Liver (tissue), 9 donors: Measurements from ENCODE around the gene ARHGEF12. TPM values are rescaled to one million over a fixed set of nuclear protein-coding genes. Genes with fewer than 3 reads are reported as not detected.

Experiments
- DNase-seq: peaks from one replicate; pipeline ENCODE4 v3.0.0-alpha.2; 2017; ENCODE audit warnings: low spot score
- H3K27ac ChIP-seq, 2 donors: one replicate each; pipeline ENCODE4 v1.7.0; 2013; ENCODE audit warnings: inconsistent platforms in 2 of 2, low read length in 2 of 2, control low read depth in 1 of 2, low read depth in 1 of 2, mild to moderate bottlenecking in 1 of 2
- H3K27me3 ChIP-seq, 4 donors: one replicate each; pipeline versions ENCODE4 v1.6.1 to v1.7.0; 2013; ENCODE audit warnings: low read length in 3 of 4, inconsistent platforms in 1 of 4, mild to moderate bottlenecking in 1 of 4, moderate library complexity in 1 of 4; ENCODE audit not compliant: control insufficient read depth in 4 of 4, insufficient read depth in 4 of 4
- H3K36me3 ChIP-seq, 4 donors: one replicate each; pipeline versions ENCODE4 v1.6.1 to v1.7.0; 2013; ENCODE audit warnings: low read length in 3 of 4, mild to moderate bottlenecking in 3 of 4, low read depth in 1 of 4, moderate library complexity in 1 of 4; ENCODE audit not compliant: control insufficient read depth in 4 of 4, insufficient read depth in 3 of 4
- H3K4me1 ChIP-seq, 4 donors: one replicate each; pipeline versions ENCODE4 v1.6.1 to v1.7.0; 2013; ENCODE audit warnings: low read length in 3 of 4, mild to moderate bottlenecking in 3 of 4, moderate library complexity in 1 of 4; ENCODE audit not compliant: control insufficient read depth in 4 of 4, insufficient read depth in 4 of 4
- H3K4me3 ChIP-seq, 3 donors: one replicate each; pipeline versions ENCODE4 v1.6.1 to v1.7.0; 2013; ENCODE audit warnings: low read length in 3 of 3, control low read depth in 1 of 3, low read depth in 1 of 3, mild to moderate bottlenecking in 1 of 3
- H3K9ac ChIP-seq, 2 donors: one replicate each; pipeline ENCODE4 v1.7.0; 2013; ENCODE audit warnings: low read length in 2 of 2, mild to moderate bottlenecking in 2 of 2, moderate library complexity in 2 of 2, control low read depth in 1 of 2, low read depth in 1 of 2
- H3K9me3 ChIP-seq, 4 donors: one replicate each; pipeline versions ENCODE4 v1.6.1 to v1.7.0; 2013; ENCODE audit warnings: low read length in 3 of 4; ENCODE audit not compliant: control insufficient read depth in 4 of 4
- EGR1 ChIP-seq, 2 donors: IDR thresholded peaks; 2 replicates each; pipeline ENCODE4 v1.6.1; 2016 to 2018; ENCODE audit warnings: antibody characterized with exemption in 2 of 2, low read depth in 2 of 2
- GABPA ChIP-seq, 2 donors: IDR thresholded peaks in 1 of 2; conservative IDR thresholded peaks in 1 of 2; 2 replicates each; pipeline ENCODE4 v1.6.1; 2016; ENCODE audit warnings: antibody characterized with exemption in 2 of 2, mild to moderate bottlenecking in 1 of 2, moderate library complexity in 1 of 2
- HNF4A ChIP-seq, 2 donors: conservative IDR thresholded peaks; 2 replicates each; pipeline ENCODE4 v1.6.1; 2016; ENCODE audit warnings: antibody characterized with exemption in 2 of 2, mild to moderate bottlenecking in 2 of 2
- HNF4G ChIP-seq: IDR thresholded peaks from 2 replicates; pipeline ENCODE4 v1.6.1; 2016; ENCODE audit warnings: antibody characterized with exemption
- JUND ChIP-seq, 2 donors: IDR thresholded peaks; 2 replicates each; pipeline ENCODE4 v1.6.1; 2016; ENCODE audit warnings: antibody characterized with exemption in 2 of 2
- MAX ChIP-seq: IDR thresholded peaks from 2 replicates; pipeline ENCODE4 v1.6.1; 2016; ENCODE audit warnings: antibody characterized with exemption
- NR2F2 ChIP-seq: IDR thresholded peaks from 2 replicates; pipeline ENCODE4 v1.6.1; 2016; ENCODE audit warnings: antibody characterized with exemption
- RAD21 ChIP-seq, 2 donors: IDR thresholded peaks; 2 replicates each; pipeline ENCODE4 v1.6.1; 2016; ENCODE audit warnings: antibody characterized with exemption in 2 of 2, mild to moderate bottlenecking in 2 of 2
- RXRA ChIP-seq, 2 donors: IDR thresholded peaks; 2 replicates each; pipeline ENCODE4 v1.6.1; 2017 to 2018; ENCODE audit warnings: antibody characterized with exemption in 2 of 2, mild to moderate bottlenecking in 1 of 2
- SP1 ChIP-seq: IDR thresholded peaks from 2 replicates; pipeline ENCODE4 v1.6.1; 2018; ENCODE audit warnings: antibody characterized with exemption, mild to moderate bottlenecking
- TAF1 ChIP-seq: conservative IDR thresholded peaks from 2 replicates; pipeline ENCODE4 v1.6.1; 2016; ENCODE audit warnings: antibody characterized with exemption, mild to moderate bottlenecking
- YY1 ChIP-seq: IDR thresholded peaks from 2 replicates; pipeline ENCODE4 v1.6.1; 2016; ENCODE audit warnings: antibody characterized with exemption, mild to moderate bottlenecking
- WGBS: extraction: QIAGEN DNeasy Blood & Tissue Kit; methylation state at CpG from one replicate; pipeline ENCODE4 v1.1.7; 2013; 5-methylcytosine and 5-hydroxymethylcytosine counted together
- polyA plus RNA-seq, 2 donors: library from polyadenylated mRNA; stranded (reverse) in 1 of 2; unstranded in 1 of 2; fragments of 200-250 nt in 1 of 2; fragments of >200 nt in 1 of 2; fragmentation: Nextera tagmentation in 1 of 2; extraction: Ambion mirVana in 1 of 2; gene quantifications; one replicate each; pipeline versions ENCODE4 v1.2.1 to v1.2.3, GENCODE V29; 2013 to 2015
- total RNA-seq, 2 donors: library from RNA; depleted of rRNA; stranded (reverse); fragments of >200 nt; gene quantifications; one replicate each; pipeline ENCODE4 v1.2.3, GENCODE V29; 2014
- TF ChIP-seq, protein P1 (sequence below): IDR thresholded peaks from 2 replicates; pipeline ENCODE4 v1.6.1; 2016; ENCODE audit warnings: antibody characterized with exemption
- TF ChIP-seq, protein P2 (sequence below): fragments of 150-350 bp; IDR thresholded peaks from 2 replicates; pipeline ENCODE4 v1.5.1; 2017; ENCODE audit warnings: improper control_type of control experiment, low read depth, low read length; ENCODE audit not compliant: missing input control
- donor health status: healthy.
- donor health status: healthy.
- donor health status: healthy.
- donor health status: healthy.
- donor health status: healthy.

Gene ARHGEF12
- total and polyA plus RNA-seq, 4 donors = 28.0 to 169 (median 53.9) TPM

- TF ChIP-seq EGR1 (IDR thresholded peaks at IDR 0.05; ENCODE audit: low read depth in 2 of 2) = no peak
Observed at GRCh38 chr11:120331301-120331996, 4.8 kb upstream of the ARHGEF12 start (continued).

- TF ChIP-seq TAF1 = no peak
- no peak for TF ChIP-seq MAX
- TF ChIP-seq EGR1 (IDR thresholded peaks at IDR 0.05; ENCODE audit: low read depth in 2 of 2) = no peak
- TF ChIP-seq, protein P1, sequence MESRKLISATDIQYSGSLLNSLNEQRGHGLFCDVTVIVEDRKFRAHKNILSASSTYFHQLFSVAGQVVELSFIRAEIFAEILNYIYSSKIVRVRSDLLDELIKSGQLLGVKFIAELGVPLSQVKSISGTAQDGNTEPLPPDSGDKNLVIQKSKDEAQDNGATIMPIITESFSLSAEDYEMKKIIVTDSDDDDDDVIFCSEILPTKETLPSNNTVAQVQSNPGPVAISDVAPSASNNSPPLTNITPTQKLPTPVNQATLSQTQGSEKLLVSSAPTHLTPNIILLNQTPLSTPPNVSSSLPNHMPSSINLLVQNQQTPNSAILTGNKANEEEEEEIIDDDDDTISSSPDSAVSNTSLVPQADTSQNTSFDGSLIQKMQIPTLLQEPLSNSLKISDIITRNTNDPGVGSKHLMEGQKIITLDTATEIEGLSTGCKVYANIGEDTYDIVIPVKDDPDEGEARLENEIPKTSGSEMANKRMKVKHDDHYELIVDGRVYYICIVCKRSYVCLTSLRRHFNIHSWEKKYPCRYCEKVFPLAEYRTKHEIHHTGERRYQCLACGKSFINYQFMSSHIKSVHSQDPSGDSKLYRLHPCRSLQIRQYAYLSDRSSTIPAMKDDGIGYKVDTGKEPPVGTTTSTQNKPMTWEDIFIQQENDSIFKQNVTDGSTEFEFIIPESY = no peak
- no peak overlapping the region for H3K27ac ChIP-seq
- H3K4me3 ChIP-seq = no peak overlapping the region
- DNase-seq = no peak
- no peaks in the 10 kb centered on the region for H3K27me3 ChIP-seq
- H3K4me1 ChIP-seq = peaks cover 0 to 5% (median 1%) of the 10 kb centered on the region in 4 donors
- no peaks in the 10 kb centered on the region for H3K9me3 ChIP-seq
- H3K36me3 ChIP-seq = no peaks in the 10 kb centered on the region
- WGBS = 94% methylated on average over 5 of the region's 5 CpGs
- H3K9ac ChIP-seq = no peak overlapping the region
Observed at GRCh38 chr11:120332822-120333716, 3.1 kb upstream of the ARHGEF12 start.

GRCh38 chr11:120333801-120334200 is 2.4 kb upstream of the ARHGEF12 start:
- 88% methylated on average over 1 of the region's 1 CpG for WGBS
- Histone ChIP-seq H3K4me1 (peaks cover 0 to 7% (median 1%) of the 10 kb centered on the region in 4 donors), H3K9me3 (no peaks in the 10 kb centered on the region), H3K27ac (no peak overlapping the region), H3K36me3 (no peaks in the 10 kb centered on the region), H3K27me3 (no peaks in the 10 kb centered on the region), H3K9ac (no peak overlapping the region), H3K4me3 (no peak overlapping the region)
- DNase-seq = no peak
- TF ChIP-seq, protein P1 = no peak
- no peak for TF ChIP-seq JUND (IDR thresholded peaks at IDR 0.05)

- peaks cover 0 to 8% (median 1%) of the 10 kb centered on the region in 4 donors for H3K4me1 ChIP-seq
- no peak overlapping the region for H3K27ac ChIP-seq
- DNase-seq = no peak
- H3K36me3 ChIP-seq = no peaks in the 10 kb centered on the region
- H3K9ac ChIP-seq = no peak overlapping the region
- no peaks in the 10 kb centered on the region for H3K9me3 ChIP-seq
- H3K27me3 ChIP-seq = no peaks in the 10 kb centered on the region
- H3K4me3 ChIP-seq = no peak overlapping the region
- WGBS = 70% methylated on average over 1 of the region's 1 CpG
- TF ChIP-seq, protein P1 = no peak
- TF ChIP-seq HNF4A (conservative IDR thresholded peaks at IDR 0.05) (no peak), SP1 (no peak), EGR1 (IDR thresholded peaks at IDR 0.05; ENCODE audit: low read depth in 2 of 2) (no peak), RXRA (IDR thresholded peaks at IDR 0.05) (no peak), HNF4G (no peak), JUND (IDR thresholded peaks at IDR 0.05) (no peak), RAD21 (IDR thresholded peaks at IDR 0.05) (no peak), NR2F2 (no peak), GABPA (IDR thresholded peaks at IDR 0.05 in 1 of 2, conservative IDR thresholded peaks at IDR 0.05 in 1 of 2) (no peak), TAF1 (no peak), MAX (no peak), YY1 (no peak)
- TF ChIP-seq, protein P2, sequence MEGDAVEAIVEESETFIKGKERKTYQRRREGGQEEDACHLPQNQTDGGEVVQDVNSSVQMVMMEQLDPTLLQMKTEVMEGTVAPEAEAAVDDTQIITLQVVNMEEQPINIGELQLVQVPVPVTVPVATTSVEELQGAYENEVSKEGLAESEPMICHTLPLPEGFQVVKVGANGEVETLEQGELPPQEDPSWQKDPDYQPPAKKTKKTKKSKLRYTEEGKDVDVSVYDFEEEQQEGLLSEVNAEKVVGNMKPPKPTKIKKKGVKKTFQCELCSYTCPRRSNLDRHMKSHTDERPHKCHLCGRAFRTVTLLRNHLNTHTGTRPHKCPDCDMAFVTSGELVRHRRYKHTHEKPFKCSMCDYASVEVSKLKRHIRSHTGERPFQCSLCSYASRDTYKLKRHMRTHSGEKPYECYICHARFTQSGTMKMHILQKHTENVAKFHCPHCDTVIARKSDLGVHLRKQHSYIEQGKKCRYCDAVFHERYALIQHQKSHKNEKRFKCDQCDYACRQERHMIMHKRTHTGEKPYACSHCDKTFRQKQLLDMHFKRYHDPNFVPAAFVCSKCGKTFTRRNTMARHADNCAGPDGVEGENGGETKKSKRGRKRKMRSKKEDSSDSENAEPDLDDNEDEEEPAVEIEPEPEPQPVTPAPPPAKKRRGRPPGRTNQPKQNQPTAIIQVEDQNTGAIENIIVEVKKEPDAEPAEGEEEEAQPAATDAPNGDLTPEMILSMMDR = no peak
Observed at GRCh38 chr11:120334332-120334731, 1.9 kb upstream of the ARHGEF12 start.
